Tibial nerve (tissue), 4 donors: ENCODE measurements around the gene PIMREG. TPM values are rescaled to one million over a fixed set of nuclear protein-coding genes. Genes with fewer than 3 reads are reported as not detected.

Experiments used
- DNase-seq, 2 donors: peaks; one replicate each; pipeline ENCODE4 v3.0.0-alpha.2; 2019; ENCODE audit warnings: low spot score in 2 of 2
- H3K27ac ChIP-seq, 4 donors: fragments of 200-600 bp; sonication (generic) in 3 of 4; one replicate each; pipeline ENCODE4 v1.5.1; 2017 to 2019; ENCODE audit warnings: mild to moderate bottlenecking in 1 of 4
- H3K27me3 ChIP-seq, 2 donors: fragments of 200-600 bp; sonication (generic) in 1 of 2; one replicate each; pipeline versions ENCODE4 v1.5.1 to v1.6.0; 2017 to 2019
- H3K36me3 ChIP-seq, 3 donors: fragments of 200-600 bp; sonication (generic); one replicate each; pipeline ENCODE4 v1.5.1; 2018 to 2019
- H3K4me1 ChIP-seq, 4 donors: fragments of 200-600 bp; sonication (generic) in 3 of 4; one replicate each; pipeline ENCODE4 v1.5.1; 2017 to 2019
- H3K4me3 ChIP-seq, 4 donors: fragments of 200-600 bp; sonication (generic) in 3 of 4; one replicate each; pipeline ENCODE4 v1.5.1; 2017 to 2019; ENCODE audit warnings: mild to moderate bottlenecking in 1 of 4, moderate library complexity in 1 of 4
- H3K9me3 ChIP-seq, 4 donors: fragments of 200-600 bp; sonication (generic) in 3 of 4; one replicate each; pipeline ENCODE4 v1.5.1; 2017 to 2019
- EP300 ChIP-seq, 2 donors: sonication (generic); formaldehyde crosslinking; IDR thresholded peaks; one replicate each; pipeline ENCODE4 v1.6.1; 2017; ENCODE audit warnings: antibody characterized with exemption in 2 of 2, mild to moderate bottlenecking in 1 of 2
- POLR2A ChIP-seq, 2 donors: fragments of 450-650 bp; IDR thresholded peaks; one replicate each; pipeline ENCODE4 v1.6.1; 2017; ENCODE audit warnings: antibody characterized with exemption in 2 of 2, mild to moderate bottlenecking in 2 of 2, moderate library complexity in 2 of 2
- WGBS, 2 donors: methylation state at CpG; one replicate each; pipeline ENCODE4 v1.1.5; 2018; 5-methylcytosine and 5-hydroxymethylcytosine counted together
- total RNA-seq, 4 donors: library from RNA; depleted of rRNA; stranded (reverse); fragments of >200 nt; gene quantifications; one replicate each; pipeline ENCODE4 v1.1.0, GENCODE V29; 2016
- TF ChIP-seq, protein P1 (sequence below), 5 experiments: fragments of 200-600 bp in 3 of 5; fragments of 450-650 bp in 2 of 5; sonication (generic) in 3 of 5; IDR thresholded peaks; one replicate each; pipeline ENCODE4 v1.5.1; 2016 to 2019; ENCODE audit warnings: antibody characterized with exemption in 5 of 5, mild to moderate bottlenecking in 3 of 5, moderate library complexity in 2 of 5

Gene PIMREG
- total RNA-seq, 4 donors from 2014 or later, result 0.42 to 0.59 TPM; not detected in 2

DNA sequence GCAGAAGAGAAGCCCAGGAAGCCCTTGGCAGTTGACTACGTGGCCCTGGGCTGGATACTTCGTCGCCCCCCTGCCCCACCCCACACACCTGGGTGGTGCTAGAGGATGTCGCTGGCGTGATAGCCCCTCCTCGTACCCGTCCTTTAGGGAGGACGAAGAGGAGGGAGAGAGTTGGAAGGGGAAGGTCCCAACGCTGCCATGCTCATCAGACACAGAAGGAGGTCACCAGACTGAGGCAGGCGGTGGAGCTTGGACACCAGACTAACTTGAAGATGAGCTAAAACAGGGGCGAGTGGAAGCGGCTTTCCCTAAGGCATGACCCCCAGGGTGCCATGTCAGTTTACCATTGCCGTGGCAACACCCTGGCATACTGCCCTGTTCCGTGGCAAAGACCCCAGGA is 20.3 kb upstream of the PIMREG start:
- Histone ChIP-seq H3K9me3 (no peaks in the 10 kb centered on the region), H3K27ac (no peak overlapping the region), H3K4me3 (no peak overlapping the region), H3K27me3 (no peaks in the 10 kb centered on the region), H3K4me1 (peaks cover 0 to 10% (median 0%) of the 10 kb centered on the region in 4 donors), H3K36me3 (no peaks in the 10 kb centered on the region)
- no peak for DNase-seq
- no peak for TF ChIP-seq POLR2A (IDR thresholded peaks at IDR 0.05)
- TF ChIP-seq, protein P1, sequence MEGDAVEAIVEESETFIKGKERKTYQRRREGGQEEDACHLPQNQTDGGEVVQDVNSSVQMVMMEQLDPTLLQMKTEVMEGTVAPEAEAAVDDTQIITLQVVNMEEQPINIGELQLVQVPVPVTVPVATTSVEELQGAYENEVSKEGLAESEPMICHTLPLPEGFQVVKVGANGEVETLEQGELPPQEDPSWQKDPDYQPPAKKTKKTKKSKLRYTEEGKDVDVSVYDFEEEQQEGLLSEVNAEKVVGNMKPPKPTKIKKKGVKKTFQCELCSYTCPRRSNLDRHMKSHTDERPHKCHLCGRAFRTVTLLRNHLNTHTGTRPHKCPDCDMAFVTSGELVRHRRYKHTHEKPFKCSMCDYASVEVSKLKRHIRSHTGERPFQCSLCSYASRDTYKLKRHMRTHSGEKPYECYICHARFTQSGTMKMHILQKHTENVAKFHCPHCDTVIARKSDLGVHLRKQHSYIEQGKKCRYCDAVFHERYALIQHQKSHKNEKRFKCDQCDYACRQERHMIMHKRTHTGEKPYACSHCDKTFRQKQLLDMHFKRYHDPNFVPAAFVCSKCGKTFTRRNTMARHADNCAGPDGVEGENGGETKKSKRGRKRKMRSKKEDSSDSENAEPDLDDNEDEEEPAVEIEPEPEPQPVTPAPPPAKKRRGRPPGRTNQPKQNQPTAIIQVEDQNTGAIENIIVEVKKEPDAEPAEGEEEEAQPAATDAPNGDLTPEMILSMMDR (IDR thresholded peaks at IDR 0.05), result no peak
- no peak for TF ChIP-seq EP300 (IDR thresholded peaks at IDR 0.05)
- 74 to 82% methylated on average over 13 to 14 of the region's 14 CpGs for WGBS, 2 donors

GRCh38 chr17:6425407-6425806 is 18.8 kb upstream of the PIMREG start:
- WGBS, 2 donors, result 87 to 91% methylated on average over 18 of the region's 18 CpGs

GRCh38 chr17:6426356-6427101 is 17.7 kb upstream of the PIMREG start:
- 91 to 92% methylated on average over 21 to 24 of the region's 25 CpGs for WGBS, 2 donors
- DNase-seq, result no peak
- no peak for TF ChIP-seq POLR2A (IDR thresholded peaks at IDR 0.05)
- Histone ChIP-seq H3K9me3 (peaks cover 0 to 10% (median 0%) of the 10 kb centered on the region in 4 donors), H3K27ac (no peak overlapping the region), H3K4me3 (no peak overlapping the region), H3K27me3 (no peaks in the 10 kb centered on the region), H3K4me1 (peaks cover 0 to 10% (median 0%) of the 10 kb centered on the region in 4 donors), H3K36me3 (no peaks in the 10 kb centered on the region)

More at GRCh38 chr17:6425407-6425806, 18.8 kb upstream of the PIMREG start:
- Histone ChIP-seq H3K27me3 (no peaks in the 10 kb centered on the region), H3K4me3 (no peak overlapping the region), H3K36me3 (no peaks in the 10 kb centered on the region), H3K4me1 (peaks cover 0 to 10% (median 0%) of the 10 kb centered on the region in 4 donors), H3K9me3 (no peaks in the 10 kb centered on the region), H3K27ac (no peak overlapping the region)
- no peak for DNase-seq
- TF ChIP-seq POLR2A (IDR thresholded peaks at IDR 0.05), result no peak
- TF ChIP-seq, protein P1 (IDR thresholded peaks at IDR 0.05), result no peak
- no peak for TF ChIP-seq EP300 (IDR thresholded peaks at IDR 0.05)

DNA sequence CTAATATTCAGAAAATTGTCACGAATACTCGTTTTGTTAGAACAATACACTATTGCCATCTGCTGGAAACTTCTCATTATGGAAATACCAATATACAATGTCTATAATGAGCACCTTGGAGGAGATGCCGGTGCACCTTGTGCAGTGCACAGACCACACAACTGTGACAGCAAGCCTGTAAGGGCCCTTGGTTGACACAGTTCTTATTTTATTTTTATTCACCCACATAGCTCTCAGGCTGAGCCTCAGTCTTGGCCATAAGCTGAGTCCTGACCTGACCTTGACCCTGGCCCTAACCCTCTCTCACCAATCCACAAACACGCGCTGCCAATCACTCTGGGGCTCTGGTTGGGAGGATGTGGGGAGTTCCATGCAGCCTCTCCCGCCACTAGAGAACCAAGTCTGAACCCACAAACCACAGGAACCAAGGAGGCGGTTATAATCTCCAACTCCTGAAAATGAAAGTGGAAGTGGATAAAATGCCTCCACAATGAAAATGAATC is 16.9 kb upstream of the PIMREG start:
- H3K27me3 ChIP-seq, result no peaks in the 10 kb centered on the region
- H3K27ac ChIP-seq, result no peak overlapping the region
- H3K36me3 ChIP-seq, result no peaks in the 10 kb centered on the region
- TF ChIP-seq POLR2A (IDR thresholded peaks at IDR 0.05) (no peak), EP300 (IDR thresholded peaks at IDR 0.05) (no peak)
- TF ChIP-seq, protein P1 (IDR thresholded peaks at IDR 0.05), result no peak
- peaks cover 0 to 10% (median 0%) of the 10 kb centered on the region in 4 donors for H3K4me1 ChIP-seq
- H3K9me3 ChIP-seq, result peaks cover 0 to 12% (median 0%) of the 10 kb centered on the region in 4 donors
- 50 to 52% methylated on average over 7 of the region's 7 CpGs for WGBS, 2 donors
- no peak overlapping the region for H3K4me3 ChIP-seq
- DNase-seq, result no peak

DNA sequence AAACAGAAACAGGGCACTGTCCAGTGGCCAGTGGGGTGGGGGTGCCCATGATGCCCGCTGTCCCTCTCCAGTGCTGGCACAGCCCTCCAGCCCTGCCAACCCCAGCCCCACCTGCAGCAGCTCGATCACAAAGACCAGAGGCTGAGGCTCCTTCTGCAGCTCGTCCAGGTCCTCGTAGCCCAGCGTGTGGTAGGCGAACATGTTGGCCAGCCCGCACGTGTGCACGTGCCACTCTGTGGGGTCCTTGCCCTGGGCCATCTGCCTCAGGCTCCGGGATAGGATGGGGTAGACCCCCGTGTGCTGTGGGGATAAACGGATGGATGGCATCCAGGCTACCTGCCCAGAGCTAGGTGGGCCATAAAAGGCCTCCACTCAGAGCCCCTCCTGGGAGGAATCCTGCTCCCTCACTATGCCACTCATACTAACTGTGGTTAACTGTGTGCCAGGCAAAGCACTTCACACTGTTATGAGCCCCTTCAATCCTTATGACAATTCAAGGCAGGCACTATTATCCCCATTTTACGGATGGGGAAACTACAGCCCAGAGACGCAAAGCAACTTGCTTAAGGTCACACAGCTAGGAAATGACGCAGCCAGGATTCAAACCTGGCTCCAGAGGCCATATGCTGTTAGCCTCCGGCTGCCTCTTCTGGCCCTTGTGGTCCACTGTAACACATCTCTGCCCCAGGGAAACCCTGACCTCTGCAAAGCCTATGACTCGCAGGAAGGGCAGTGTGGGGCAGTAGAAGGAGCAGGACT is 15.9 kb upstream of the PIMREG start:
- 87 to 88% methylated on average over 6 to 17 of the region's 17 CpGs for WGBS, 2 donors
- TF ChIP-seq, protein P1 (IDR thresholded peaks at IDR 0.05), result no peak
- no peak for TF ChIP-seq POLR2A (IDR thresholded peaks at IDR 0.05)
- TF ChIP-seq EP300 (IDR thresholded peaks at IDR 0.05), result no peak
- peaks cover 0 to 12% (median 0%) of the 10 kb centered on the region in 4 donors for H3K9me3 ChIP-seq
- no peaks in the 10 kb centered on the region for H3K27me3 ChIP-seq
- H3K36me3 ChIP-seq, result no peaks in the 10 kb centered on the region
- no peak overlapping the region for H3K27ac ChIP-seq
- peaks cover 0 to 10% (median 0%) of the 10 kb centered on the region in 4 donors for H3K4me1 ChIP-seq
- no peak for DNase-seq
- no peak overlapping the region for H3K4me3 ChIP-seq
